Lower leg skin (tissue), 4 donors: Measurements from ENCODE around the gene RALY. TPM values are rescaled to one million over a fixed set of nuclear protein-coding genes. Genes with fewer than 3 reads are reported as not detected.

Source experiments
- DNase-seq, 2 donors: peaks; one replicate each; pipeline ENCODE4 v3.0.0-alpha.2; 2019; ENCODE audit warnings: low spot score in 2 of 2
- H3K4me3 ChIP-seq: fragments of 200-600 bp; sonication (generic); 2 replicates; pipeline ENCODE4 v1.5.1; 2017; ENCODE audit warnings: mild to moderate bottlenecking, low read depth; ENCODE audit not compliant: poor library complexity, severe bottlenecking
- CTCF ChIP-seq, 3 donors: fragments of 450-650 bp; IDR thresholded peaks; one replicate each; pipeline ENCODE4 v1.5.1; 2016; ENCODE audit warnings: antibody characterized with exemption in 3 of 3, mild to moderate bottlenecking in 3 of 3, moderate library complexity in 2 of 3
- POLR2A ChIP-seq, 2 donors: fragments of 450-650 bp; IDR thresholded peaks; one replicate each; pipeline ENCODE4 v1.6.1; 2016 to 2017; ENCODE audit warnings: antibody characterized with exemption in 2 of 2, mild to moderate bottlenecking in 1 of 2, moderate library complexity in 1 of 2
- WGBS, 2 donors: methylation state at CpG; one replicate each; pipeline ENCODE4 v1.1.5; 2018; 5-methylcytosine and 5-hydroxymethylcytosine counted together
- intact Hi-C: fragments of 100-400 bp; cut with DNase I; formaldehyde crosslinking; loops from one replicate; pipeline ENCODE4 v1.15.0; 2023; ENCODE audit warnings: low total_unique reads
- total RNA-seq, 4 donors: library from RNA; depleted of rRNA; stranded (reverse); fragments of >200 nt; gene quantifications; one replicate each; pipeline ENCODE4 v1.1.0, GENCODE V29; 2016

Gene RALY
- total RNA-seq, 4 donors from 2014 or later: 92.2 to 113 (median 98.6) TPM

- DNase-seq: no peak
- intact Hi-C loops: no loop called here
- no peak for TF ChIP-seq CTCF (IDR thresholded peaks at IDR 0.05)
- no peak for TF ChIP-seq POLR2A (IDR thresholded peaks at IDR 0.05)
Observed at GRCh38 chr20:34084227-34084923, 90.7 kb downstream of the RALY start.

GRCh38 chr20:34085544-34086040 is 91.9 kb downstream of the RALY start:
- DNase-seq: peak in 1 of 2 donors; percentile 29
- 85 to 87% methylated on average over 5 of the region's 5 CpGs for WGBS, 2 donors
- no peak for TF ChIP-seq POLR2A (IDR thresholded peaks at IDR 0.05)
- no peak for TF ChIP-seq CTCF (IDR thresholded peaks at IDR 0.05)
- intact Hi-C loops: no loop called here
- no peak overlapping the region for H3K4me3 ChIP-seq

More at GRCh38 chr20:34084227-34084923, 90.7 kb downstream of the RALY start:
- 83 to 90% methylated on average over 9 of the region's 9 CpGs for WGBS, 2 donors
- H3K4me3 ChIP-seq: no peak overlapping the region

DNA sequence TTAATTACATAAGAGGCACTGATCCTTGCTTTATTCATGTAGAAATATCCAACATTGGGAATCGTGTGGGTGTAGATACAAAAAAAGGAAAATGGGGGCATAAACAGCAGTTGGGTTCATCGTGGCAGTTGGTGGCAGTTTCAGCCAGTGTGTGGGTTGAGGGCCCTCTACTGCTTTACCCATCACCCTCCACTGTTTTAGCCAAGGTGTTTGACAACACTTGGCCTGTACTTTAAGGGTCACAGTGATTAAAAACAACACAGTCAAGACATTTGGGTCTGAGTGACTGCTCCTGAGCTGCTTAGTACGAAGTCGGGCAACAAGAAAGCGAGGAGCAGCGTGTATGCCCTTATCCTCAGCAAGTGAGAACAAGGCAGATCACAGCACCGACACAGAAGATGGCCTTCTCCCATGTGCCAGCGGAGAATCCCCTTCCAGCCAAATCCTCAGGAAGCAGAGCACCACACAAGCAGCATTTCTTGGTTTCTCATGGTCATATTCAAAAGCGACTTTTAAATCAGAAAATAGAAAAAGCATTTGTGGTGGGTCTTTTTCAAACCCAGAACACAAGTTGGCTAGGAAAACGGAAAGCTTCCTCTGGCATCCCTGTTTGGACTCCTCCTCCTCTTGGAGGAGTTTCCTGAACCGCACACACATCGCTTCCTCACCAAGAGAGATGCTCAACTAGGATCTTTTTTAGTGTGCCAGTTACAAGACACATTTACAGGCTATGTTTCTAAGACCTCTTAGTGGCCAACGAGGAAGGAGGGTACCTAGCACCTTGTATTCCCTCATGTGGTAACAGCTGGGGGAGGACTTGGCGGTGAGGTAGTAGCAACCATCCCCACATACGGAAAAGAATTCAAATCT is 94.8 kb downstream of the RALY start:
- intact Hi-C loops: no loop called here
- TF ChIP-seq POLR2A (IDR thresholded peaks at IDR 0.05) (no peak), CTCF (IDR thresholded peaks at IDR 0.05) (no peak)
- DNase-seq: peak in 1 of 2 donors; percentile 72
- no peak overlapping the region for H3K4me3 ChIP-seq
- WGBS, 2 donors: 84 to 86% methylated on average over 15 of the region's 15 CpGs

- intact Hi-C loops: no loop called here
- no peak for DNase-seq
- 87 to 90% methylated on average over 5 of the region's 5 CpGs for WGBS, 2 donors
- TF ChIP-seq POLR2A (IDR thresholded peaks at IDR 0.05) (no peak), CTCF (IDR thresholded peaks at IDR 0.05) (no peak)
- H3K4me3 ChIP-seq: no peak overlapping the region
Observed at GRCh38 chr20:34089175-34089479, 95.4 kb downstream of the RALY start.

- no peak for TF ChIP-seq POLR2A (IDR thresholded peaks at IDR 0.05)
- no peak for TF ChIP-seq CTCF (IDR thresholded peaks at IDR 0.05)
- H3K4me3 ChIP-seq: no peak overlapping the region
- WGBS, 2 donors: 57 to 58% methylated on average over 13 of the region's 13 CpGs
- peak in 1 of 2 donors; percentile 68 for DNase-seq
- intact Hi-C loops: no loop called here
Observed at GRCh38 chr20:34089655-34090345, 96.1 kb downstream of the RALY start.
